Thymus (tissue), 11 donors: Measurements from ENCODE around the gene DDAH2. TPM values are rescaled to one million over a fixed set of nuclear protein-coding genes. Genes with fewer than 3 reads are reported as not detected.

Source experiments
- DNase-seq, 9 donors: peaks; one replicate each; pipeline ENCODE4 v3.0.0-alpha.2; 2013; ENCODE audit warnings: low spot score in 9 of 9, low read depth in 6 of 9, missing footprints in 1 of 9
- H3K27ac ChIP-seq, 2 donors: one replicate each; pipeline ENCODE4 v1.5.1; 2013; ENCODE audit warnings: control low read depth in 1 of 2, low read depth in 1 of 2, low read length in 1 of 2, mild to moderate bottlenecking in 1 of 2, moderate library complexity in 1 of 2
- H3K27me3 ChIP-seq, 2 donors: one replicate each; pipeline ENCODE4 v1.5.1; 2013; ENCODE audit warnings: low read length in 1 of 2; ENCODE audit not compliant: control insufficient read depth in 2 of 2, insufficient read depth in 1 of 2
- H3K36me3 ChIP-seq, 2 donors: one replicate each; pipeline ENCODE4 v1.5.1; 2013; ENCODE audit warnings: low read length in 1 of 2, mild to moderate bottlenecking in 1 of 2, moderate library complexity in 1 of 2; ENCODE audit not compliant: control insufficient read depth in 2 of 2, insufficient read depth in 2 of 2
- H3K4me1 ChIP-seq, 2 donors: one replicate each; pipeline ENCODE4 v1.5.1; 2013; ENCODE audit warnings: low read length in 2 of 2; ENCODE audit not compliant: control insufficient read depth in 2 of 2, insufficient read depth in 2 of 2
- H3K4me3 ChIP-seq, 2 donors: one replicate each; pipeline ENCODE4 v1.5.1; 2013; ENCODE audit warnings: low read length in 2 of 2, control low read depth in 1 of 2, mild to moderate bottlenecking in 1 of 2
- H3K9me3 ChIP-seq, 2 donors: one replicate each; pipeline ENCODE4 v1.5.1; 2013; ENCODE audit warnings: low read length in 1 of 2, mild to moderate bottlenecking in 1 of 2; ENCODE audit not compliant: control insufficient read depth in 2 of 2, insufficient read depth in 1 of 2
- WGBS: extraction: QIAGEN DNeasy Blood & Tissue Kit; methylation state at CpG from one replicate; pipeline ENCODE4 v1.1.7; 2013; 5-methylcytosine and 5-hydroxymethylcytosine counted together
- polyA plus RNA-seq: library from polyadenylated mRNA; stranded (reverse); fragments of 200-250 nt; gene quantifications from one replicate; pipeline ENCODE4 v1.2.3, GENCODE V29; 2013
- total RNA-seq: library from RNA; stranded (reverse); fragments of 120-200 nt; gene quantifications from one replicate; pipeline ENCODE4 v1.2.4, GENCODE V29; 2013
- donor health status: healthy.

Gene DDAH2
- total and polyA plus RNA-seq, 2 donors, result 49.6 to 105 TPM

GRCh38 chr6:31729979-31730630 lies 1.0 kb upstream of the DDAH2 start:
- Histone ChIP-seq H3K9me3 (no peaks in the 10 kb centered on the region), H3K27me3 (no peaks in the 10 kb centered on the region), H3K4me1 (peaks cover 28 to 68% of the 10 kb centered on the region in 2 donors), H3K27ac (peak overlapping the region; percentile 61 to 64), H3K36me3 (peaks cover 23 to 46% of the 10 kb centered on the region in 2 donors), H3K4me3 (peak overlapping the region; percentile 71 to 74)
- DNase-seq, result peak in 4 of 9 donors; percentile 78 to 86 (median 82)
- 6% methylated on average over 46 of the region's 46 CpGs for whole genome bisulfite sequencing

GRCh38 chr6:31729515-31729978 lies 448 bp upstream of the DDAH2 start:
- Histone ChIP-seq H3K27ac (peak overlapping the region; percentile 61 to 64), H3K27me3 (no peaks in the 10 kb centered on the region), H3K36me3 (peaks cover 23 to 46% of the 10 kb centered on the region in 2 donors), H3K4me3 (peak overlapping the region; percentile 71 to 74), H3K4me1 (peaks cover 27 to 63% of the 10 kb centered on the region in 2 donors), H3K9me3 (no peaks in the 10 kb centered on the region)
- under 1% methylated on average over 29 of the region's 29 CpGs for WGBS
- DNase-seq, result peak in 4 of 9 donors; percentile 84 to 92 (median 86)

GRCh38 chr6:31727717-31728671 lies 1.1 kb downstream of the DDAH2 start:
- H3K27ac ChIP-seq, result peak overlapping the region; percentile 55 to 83
- peaks cover 15 to 32% of the 10 kb centered on the region in 2 donors for H3K36me3 ChIP-seq
- no peaks in the 10 kb centered on the region for H3K9me3 ChIP-seq
- peak overlapping the region; percentile 1 to 71 for H3K4me3 ChIP-seq
- no peak for DNase-seq
- 86% methylated on average over 41 of the region's 41 CpGs for WGBS
- H3K4me1 ChIP-seq, result peaks cover 25 to 66% of the 10 kb centered on the region in 2 donors
- H3K27me3 ChIP-seq, result no peaks in the 10 kb centered on the region

GRCh38 chr6:31727034-31727716 lies 1.9 kb downstream of the DDAH2 start:
- Histone ChIP-seq H3K27ac (peak overlapping the region; percentile 55 to 83), H3K27me3 (no peaks in the 10 kb centered on the region), H3K4me3 (no peak overlapping the region), H3K36me3 (peaks cover 14 to 26% of the 10 kb centered on the region in 2 donors), H3K9me3 (no peaks in the 10 kb centered on the region), H3K4me1 (peaks cover 25 to 70% of the 10 kb centered on the region in 2 donors)
- 41% methylated on average over 7 of the region's 7 CpGs for WGBS
- peak in 3 of 9 donors; percentile 65 to 82 (median 67) for DNase-seq

- Histone ChIP-seq H3K9me3 (no peaks in the 10 kb centered on the region), H3K27ac (no peak overlapping the region), H3K27me3 (no peaks in the 10 kb centered on the region), H3K36me3 (peaks cover 5 to 12% of the 10 kb centered on the region in 2 donors), H3K4me1 (peaks cover 25 to 70% of the 10 kb centered on the region in 2 donors), H3K4me3 (no peak overlapping the region)
- 83% methylated on average over 12 of the region's 12 CpGs for WGBS
- no peak for DNase-seq
These were observed 3.4 kb downstream of the DDAH2 start for GRCh38 chr6:31725502-31726350.

- DNase-seq, result no peak
- peaks cover 5 to 8% of the 10 kb centered on the region in 2 donors for H3K36me3 ChIP-seq
- H3K4me3 ChIP-seq, result no peak overlapping the region
- H3K27me3 ChIP-seq, result no peaks in the 10 kb centered on the region
- H3K9me3 ChIP-seq, result no peaks in the 10 kb centered on the region
- H3K27ac ChIP-seq, result no peak overlapping the region
- peaks cover 21 to 56% of the 10 kb centered on the region in 2 donors for H3K4me1 ChIP-seq
- WGBS, result 96% methylated on average over 25 of the region's 25 CpGs
These were observed 5.0 kb downstream of the DDAH2 start for GRCh38 chr6:31723980-31724691.

GRCh38 chr6:31723245-31723979 lies 5.7 kb downstream of the DDAH2 start, which contains the start of gene MPIG6B:
Gene MPIG6B, plus strand, starts transcription at chr6:31723373. Its CDS starts 11 bp downstream, at chr6:31723384.
- peaks cover 5 to 8% of the 10 kb centered on the region in 2 donors for H3K36me3 ChIP-seq
- H3K4me3 ChIP-seq, result peak within 1 kb of the TSS in 1 of 2 donors; percentile 8
- H3K27ac ChIP-seq, result peak within 1 kb of the TSS; percentile 33 to 79
- DNase-seq, result peak in 4 of 9 donors; percentile 34 to 85 (median 62)
- peaks cover 16 to 48% of the 10 kb centered on the region in 2 donors for H3K4me1 ChIP-seq
- no peaks in the 10 kb centered on the region for H3K9me3 ChIP-seq
- H3K27me3 ChIP-seq, result no peaks in the 10 kb centered on the region
- WGBS, result 65% methylated on average over 46 of the region's 46 CpGs
